Activated CD8-positive, alpha-beta memory T cell treated with anti-CD3 and anti-CD28 coated beads, Interleukin-2, amount 50 U/mL, for 4 hours (primary cell): ENCODE measurements around the gene MEGF10.

ENCODE experiments used
- DNase-seq: peaks from one replicate; pipeline ENCODE4 v3.0.0-alpha.2; 2020

Gene MEGF10

GRCh38 chr5:127451096-127451495 is 160.5 kb downstream of the MEGF10 start:
- DNase-seq, result no peak

DNA sequence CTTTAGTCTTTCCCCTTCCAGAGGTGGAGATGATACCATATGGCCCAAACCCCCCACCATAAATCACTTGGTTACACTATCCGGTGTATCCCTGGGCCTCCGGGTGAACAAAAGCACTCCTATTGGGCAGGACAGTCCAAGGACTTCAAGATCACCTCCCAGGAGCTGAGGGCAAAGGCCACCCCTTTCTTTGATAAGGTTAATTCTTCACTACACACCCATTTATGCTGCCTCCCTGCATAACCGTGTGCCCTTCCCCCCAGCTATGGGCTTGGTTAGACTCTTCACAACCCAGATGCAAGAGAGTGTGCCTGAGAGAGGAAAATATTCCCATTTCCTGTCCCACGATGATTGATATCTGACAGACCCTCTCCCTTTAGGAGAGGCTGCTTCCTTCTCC is 162.0 kb downstream of the MEGF10 start:
- DNase-seq, result no peak

DNA sequence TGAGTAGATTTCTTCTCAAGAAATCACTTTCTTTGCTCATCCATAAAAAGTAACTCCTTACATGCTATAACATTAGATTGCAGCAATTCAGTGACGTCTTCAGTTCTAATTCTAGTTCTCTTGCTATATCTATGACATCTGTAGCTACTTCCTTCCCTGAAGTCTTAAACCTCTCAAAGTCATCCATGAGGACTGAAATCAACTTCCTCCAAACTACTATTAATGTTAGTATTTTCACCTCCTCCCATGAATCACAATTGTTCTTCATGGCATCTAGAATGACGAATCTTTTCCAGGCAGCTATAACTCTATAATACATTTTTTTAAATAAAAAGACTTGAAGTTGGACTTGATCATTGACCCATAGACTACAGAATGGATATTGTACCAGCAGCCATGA is 180.6 kb downstream of the MEGF10 start:
- DNase-seq, result no peak

DNA sequence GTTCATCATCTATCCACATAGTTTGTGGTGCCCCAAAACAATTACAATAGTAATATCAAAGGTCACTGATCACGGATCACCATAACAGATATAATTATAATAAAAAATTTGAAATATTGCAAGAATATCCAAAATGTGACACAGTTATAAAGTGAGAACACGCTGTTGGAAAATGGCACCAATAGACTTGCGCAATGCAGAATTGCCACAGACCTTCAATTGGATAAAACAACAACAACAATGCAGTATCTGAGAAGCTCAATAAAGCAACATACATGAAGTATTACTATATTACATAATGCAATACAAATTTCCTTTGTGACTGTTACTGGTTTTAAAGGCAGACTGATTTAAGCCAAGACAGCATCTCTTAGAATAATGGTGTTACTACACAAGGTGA is 182.1 kb downstream of the MEGF10 start:
- no peak for DNase-seq

GRCh38 chr5:127486471-127486870 is 195.9 kb downstream of the MEGF10 start:
- no peak for DNase-seq

DNA sequence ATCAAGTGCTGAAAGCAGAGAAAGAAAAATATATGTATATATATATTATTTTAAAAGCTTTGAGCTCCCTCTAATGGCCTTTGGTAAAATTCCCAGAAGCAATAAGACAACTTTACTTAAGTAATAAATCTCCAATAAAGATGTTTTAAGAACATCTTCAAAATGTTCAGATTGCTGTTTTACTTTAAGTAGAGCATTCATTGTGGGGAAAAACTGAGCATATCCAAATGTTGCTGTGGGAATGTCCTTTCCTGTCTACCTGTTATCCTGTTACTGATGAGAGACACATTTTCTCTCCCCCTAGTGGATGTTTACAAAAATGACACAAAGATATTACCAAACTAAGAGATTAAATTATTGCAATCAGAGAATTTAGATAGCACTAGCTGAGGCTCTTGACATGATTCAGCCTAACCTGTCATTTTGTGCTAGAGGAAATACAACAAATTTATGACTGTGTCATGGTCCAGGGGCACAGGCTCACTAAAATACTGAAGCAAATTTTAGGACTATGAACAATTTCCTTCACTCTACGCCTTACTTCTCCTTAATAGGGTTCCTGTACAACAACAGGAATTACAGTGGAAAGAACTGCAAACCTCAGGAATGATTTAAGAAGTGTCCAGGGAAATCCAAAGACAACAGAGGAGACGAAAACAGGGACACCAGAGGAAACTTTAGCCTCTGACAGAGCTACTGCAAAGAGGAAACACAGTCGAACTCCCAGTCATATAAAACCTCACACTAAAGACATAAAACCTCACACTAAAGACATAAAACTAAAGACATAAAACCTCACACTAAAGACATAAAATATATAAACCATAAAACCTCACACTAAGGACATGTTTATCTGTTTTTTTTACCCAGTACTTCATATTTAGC is 202.5 kb downstream of the MEGF10 start:
- DNase-seq, result no peak

DNA sequence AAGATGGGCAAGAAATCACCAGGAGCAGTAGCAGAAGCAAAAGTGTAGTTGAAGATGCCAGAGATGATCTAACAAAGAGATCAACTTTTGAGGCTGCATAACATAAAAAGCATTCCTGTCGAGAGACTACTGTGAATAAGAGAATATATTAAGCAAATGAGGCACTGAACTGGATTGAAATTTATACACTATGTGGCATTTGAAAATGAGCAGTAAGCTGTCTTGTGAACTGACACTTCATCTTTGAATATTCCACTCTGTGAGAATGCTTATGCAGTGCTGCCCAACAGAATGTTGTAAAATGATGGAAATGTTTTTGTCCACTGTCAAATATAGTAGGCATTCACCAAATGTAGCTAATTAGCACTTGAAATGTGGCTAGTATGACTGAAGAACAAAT is 208.0 kb downstream of the MEGF10 start:
- DNase-seq, result no peak

DNA sequence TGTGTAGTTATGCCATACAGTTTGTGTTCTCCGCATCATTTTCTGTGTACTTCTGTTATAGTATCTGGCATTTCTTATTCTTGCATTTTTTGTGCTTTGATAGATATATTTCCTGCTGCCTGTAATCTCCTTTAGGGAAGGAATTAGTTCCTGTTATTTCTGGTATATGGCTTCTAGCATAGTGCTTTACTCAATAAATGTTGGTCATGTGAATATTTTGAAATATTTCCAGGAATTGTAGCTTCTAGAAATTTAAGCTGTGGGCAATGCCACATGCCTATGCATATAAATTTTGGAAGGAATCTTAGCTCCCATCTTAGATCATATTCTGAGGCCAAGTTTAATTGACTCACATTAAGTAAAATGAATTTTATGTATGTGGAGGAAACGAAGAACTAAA is 215.3 kb downstream of the MEGF10 start:
- DNase-seq, result no peak

DNA sequence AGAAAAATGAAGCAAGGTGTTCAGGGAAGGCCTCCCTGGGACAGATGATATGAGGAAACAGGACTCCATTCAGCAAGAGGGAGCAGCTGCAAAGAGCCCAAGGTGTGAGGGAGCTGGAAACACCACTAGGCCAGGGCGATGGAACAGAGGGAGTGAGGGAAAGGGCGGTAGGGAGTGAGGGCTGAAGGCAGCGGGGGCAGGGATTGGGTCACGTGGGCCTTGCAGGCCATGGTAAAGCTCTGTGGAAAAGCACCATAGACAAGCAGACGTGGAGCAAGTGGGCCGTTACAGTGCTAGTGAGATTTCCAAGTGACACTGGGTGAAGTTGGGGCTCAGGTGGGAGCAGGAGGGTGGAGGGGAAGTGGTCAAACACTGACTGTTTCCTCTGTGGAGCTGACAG is 216.0 kb downstream of the MEGF10 start:
- DNase-seq, result no peak

DNA sequence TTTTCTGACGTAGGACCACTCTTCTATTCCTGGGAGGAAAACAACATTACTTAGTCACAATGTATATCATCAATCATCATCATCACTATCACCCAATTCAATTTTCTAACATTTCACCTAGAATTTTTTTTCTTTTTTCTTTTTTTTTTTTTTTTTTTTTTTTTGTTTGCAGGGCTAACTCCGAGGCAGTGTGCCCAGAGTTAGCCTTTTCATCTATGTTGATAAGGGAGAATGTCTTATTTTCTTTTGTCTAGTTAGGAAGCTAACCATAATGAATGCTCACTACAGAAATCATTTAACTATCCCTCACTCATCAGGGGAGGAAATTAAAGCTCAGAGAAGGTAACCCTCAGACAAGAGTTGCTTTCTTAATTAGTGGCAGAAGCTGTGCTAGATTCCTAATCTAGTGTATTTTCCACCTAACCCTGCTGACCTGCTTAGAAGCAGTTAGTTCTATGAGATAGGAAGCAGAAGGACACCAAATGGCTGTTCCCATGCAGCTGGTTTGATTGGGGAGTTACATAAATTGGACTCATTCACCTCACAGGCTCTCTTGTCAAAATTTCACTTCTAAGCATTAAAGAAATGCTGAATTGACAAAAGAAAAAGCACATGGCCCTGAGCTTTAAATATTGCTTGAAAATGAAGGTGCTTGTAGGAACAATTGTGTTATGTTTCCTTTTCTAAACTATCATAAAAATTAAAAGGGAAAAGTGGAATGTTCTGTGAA is 218.2 kb downstream of the MEGF10 start:
- no peak for DNase-seq
